ENCODE results near the gene DKK3.

Gene DKK3

DNA sequence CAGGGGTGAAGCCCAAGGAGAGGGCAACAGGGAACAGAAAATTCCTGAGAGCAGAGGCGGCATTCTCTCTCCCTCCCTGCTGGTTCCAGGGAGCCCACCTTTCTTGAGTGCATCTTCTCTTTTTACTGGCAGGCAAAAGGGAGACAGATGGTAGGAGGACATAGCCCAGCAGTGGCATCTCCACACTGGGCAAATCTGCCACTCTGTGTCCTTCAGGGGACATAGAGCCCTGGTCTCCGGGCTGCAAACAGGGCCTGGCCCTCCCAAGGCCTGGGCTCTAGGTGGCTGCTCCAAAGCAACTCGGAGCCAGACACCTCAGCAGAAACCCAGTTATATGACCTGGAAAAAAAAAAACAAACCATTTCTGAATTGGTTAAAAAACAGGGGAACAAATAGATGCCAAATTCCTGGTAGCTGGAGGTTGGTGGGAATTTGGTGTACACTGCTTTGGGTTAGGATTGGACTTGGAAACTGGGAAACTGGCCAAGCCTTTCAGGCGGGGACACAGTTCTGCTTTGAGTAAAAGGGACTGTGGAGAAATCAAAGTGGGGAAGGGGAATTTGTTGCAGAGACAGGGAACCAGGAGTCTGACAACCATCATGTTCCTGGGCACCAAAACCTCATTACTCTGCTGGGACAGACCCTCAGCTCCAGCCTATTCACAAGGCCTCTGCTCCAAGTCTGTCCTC is 23.6 kb upstream of the DKK3 start:
- DNase-seq (ENCODE audit: extremely low read depth, insufficient read length) = no peak
- no peaks in the 10 kb centered on the region for H3K36me3 ChIP-seq (ENCODE audit: control insufficient read depth, insufficient read depth, low read length)

DNA sequence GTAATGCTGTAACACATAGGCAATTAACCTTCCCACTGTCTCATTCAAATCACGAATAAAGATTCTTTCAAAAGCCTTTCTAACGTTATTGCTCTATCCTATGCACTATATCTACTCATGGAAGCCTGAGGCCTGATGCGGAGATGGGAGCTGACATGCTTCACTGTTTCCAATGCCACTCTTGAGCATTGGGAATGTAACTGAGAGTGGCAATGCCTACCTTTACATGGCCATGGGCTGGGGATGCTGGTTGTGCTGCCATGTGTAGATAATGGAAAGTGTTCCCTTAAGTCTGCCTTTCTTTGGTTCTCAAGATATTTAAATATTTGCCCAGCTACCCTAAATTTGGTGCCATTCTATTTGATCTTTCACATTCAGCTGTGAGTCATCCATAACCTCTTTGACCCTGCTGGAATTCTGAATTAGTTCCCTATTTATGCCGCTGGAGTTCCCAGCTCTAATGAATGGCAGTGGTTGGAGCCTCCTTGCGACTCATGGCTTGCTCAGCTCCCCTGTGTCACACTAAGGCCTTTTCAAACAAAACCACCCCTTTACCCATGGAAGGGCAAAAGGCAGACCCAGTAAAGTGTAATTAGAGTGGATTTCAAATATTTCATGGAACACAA is 21.4 kb upstream of the DKK3 start:
- DNase-seq (ENCODE audit: extremely low read depth, insufficient read length) = no peak
- H3K27me3 ChIP-seq (replicated peaks; ENCODE audit: control insufficient read depth, insufficient read depth, low read length) = no peaks in the 10 kb centered on the region
- no peaks in the 10 kb centered on the region for H3K36me3 ChIP-seq (ENCODE audit: control insufficient read depth, insufficient read depth, low read length)
- no peak for TF ChIP-seq CTCF (IDR thresholded peaks at IDR 0.05; ENCODE audit: insufficient read depth, low read length, poor library complexity, severe bottlenecking)
- H3K4me3 ChIP-seq (replicated peaks; ENCODE audit: low read depth, low read length) = no peak overlapping the region

More for the DNA sequence above, 23.6 kb upstream of the DKK3 start:
- no peak overlapping the region for H3K4me3 ChIP-seq (replicated peaks; ENCODE audit: low read depth, low read length)
- no peak for TF ChIP-seq CTCF (IDR thresholded peaks at IDR 0.05; ENCODE audit: insufficient read depth, low read length, poor library complexity, severe bottlenecking)
- no peaks in the 10 kb centered on the region for H3K27me3 ChIP-seq (replicated peaks; ENCODE audit: control insufficient read depth, insufficient read depth, low read length)

- no peak for TF ChIP-seq CTCF (IDR thresholded peaks at IDR 0.05; ENCODE audit: insufficient read depth, low read length, poor library complexity, severe bottlenecking)
- H3K36me3 ChIP-seq (ENCODE audit: control insufficient read depth, insufficient read depth, low read length) = no peaks in the 10 kb centered on the region
- H3K4me3 ChIP-seq (replicated peaks; ENCODE audit: low read depth, low read length) = no peak overlapping the region
- no peaks in the 10 kb centered on the region for H3K27me3 ChIP-seq (replicated peaks; ENCODE audit: control insufficient read depth, insufficient read depth, low read length)
- no peak for DNase-seq (ENCODE audit: extremely low read depth, insufficient read length)
These were observed 20.7 kb upstream of the DKK3 start for GRCh38 chr11:12029119-12029518.

DNA sequence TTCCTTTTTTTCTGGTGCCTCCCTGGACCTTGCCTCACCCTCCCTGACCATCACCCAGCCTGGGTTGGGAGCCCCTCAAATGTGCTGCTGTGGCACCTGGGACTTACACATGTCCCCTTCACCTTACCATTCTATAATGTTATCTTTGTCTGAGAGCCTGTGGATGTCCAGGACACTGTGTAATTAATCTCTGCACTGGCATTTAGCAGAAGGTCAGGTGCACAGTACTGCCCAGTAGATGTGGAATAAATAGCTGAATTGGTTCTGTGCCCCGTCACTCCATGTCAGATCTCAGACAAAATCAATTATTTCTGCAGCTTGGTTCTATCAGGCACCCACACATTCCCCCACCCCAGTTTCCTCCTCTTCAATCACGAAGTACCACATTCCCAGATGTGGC is 19.9 kb upstream of the DKK3 start:
- DNase-seq (ENCODE audit: extremely low read depth, insufficient read length) = no peak
- H3K27me3 ChIP-seq (replicated peaks; ENCODE audit: control insufficient read depth, insufficient read depth, low read length) = no peaks in the 10 kb centered on the region
- TF ChIP-seq CTCF (IDR thresholded peaks at IDR 0.05; ENCODE audit: insufficient read depth, low read length, poor library complexity, severe bottlenecking) = no peak
- no peak overlapping the region for H3K4me3 ChIP-seq (replicated peaks; ENCODE audit: low read depth, low read length)
- no peaks in the 10 kb centered on the region for H3K36me3 ChIP-seq (ENCODE audit: control insufficient read depth, insufficient read depth, low read length)

GRCh38 chr11:12026331-12027211 is 18.1 kb upstream of the DKK3 start:
- Histone ChIP-seq H3K36me3 (ENCODE audit: control insufficient read depth, insufficient read depth, low read length) (no peaks in the 10 kb centered on the region), H3K4me3 (replicated peaks; ENCODE audit: low read depth, low read length) (no peak overlapping the region), H3K27me3 (replicated peaks; ENCODE audit: control insufficient read depth, insufficient read depth, low read length) (no peaks in the 10 kb centered on the region)
- no peak for TF ChIP-seq CTCF (IDR thresholded peaks at IDR 0.05; ENCODE audit: insufficient read depth, low read length, poor library complexity, severe bottlenecking)
- DNase-seq (ENCODE audit: extremely low read depth, insufficient read length) = no peak

All from GM06990 (cell line).